Esophagus muscularis mucosa (tissue), 4 donors: ENCODE measurements around the gene VBP1. TPM values are rescaled to one million over a fixed set of nuclear protein-coding genes. Genes with fewer than 3 reads are reported as not detected.
A peak's percentile ranks its signal among the peaks of the same experiment; 100 is the strongest.

ENCODE experiments used
- DNase-seq: peaks from one replicate; pipeline ENCODE4 v3.0.0-alpha.2; 2017; ENCODE audit errors: extremely low spot score
- H3K27ac ChIP-seq, 4 donors: fragments of 200-600 bp; sonication (generic); replicated peaks in 1 of 4; 1 replicate in 3 of 4; 2 replicates in 1 of 4; pipeline ENCODE4 v1.5.1; 2016 to 2019; ENCODE audit warnings: mild to moderate bottlenecking in 1 of 4
- H3K27me3 ChIP-seq, 4 donors: fragments of 200-600 bp; sonication (generic); one replicate each; pipeline versions ENCODE4 v1.5.1 to v1.6.0; 2016 to 2019
- H3K36me3 ChIP-seq, 4 donors: fragments of 200-600 bp; sonication (generic); one replicate each; pipeline ENCODE4 v1.5.1; 2016 to 2019
- H3K4me1 ChIP-seq, 4 donors: fragments of 200-600 bp; sonication (generic); one replicate each; pipeline ENCODE4 v1.5.1; 2016 to 2019
- H3K4me3 ChIP-seq, 4 donors: fragments of 200-600 bp; sonication (generic); 1 replicate in 2 of 4; 2 replicates in 2 of 4; pipeline ENCODE4 v1.5.1; 2016 to 2019; ENCODE audit warnings: mild to moderate bottlenecking in 4 of 4, moderate library complexity in 1 of 4
- H3K9me3 ChIP-seq, 4 donors: fragments of 200-600 bp; sonication (generic); 1 replicate in 3 of 4; 2 replicates in 1 of 4; pipeline ENCODE4 v1.5.1; 2016 to 2019
- EP300 ChIP-seq: sonication (generic); formaldehyde crosslinking; IDR thresholded peaks from one replicate; pipeline ENCODE4 v1.6.1; 2017; ENCODE audit warnings: antibody characterized with exemption
- POLR2A ChIP-seq: fragments of 450-650 bp; IDR thresholded peaks from one replicate; pipeline ENCODE4 v1.6.1; 2017; ENCODE audit warnings: antibody characterized with exemption, moderate library complexity, mild to moderate bottlenecking, low read depth
- POLR2AphosphoS5 ChIP-seq, 2 donors: sonication (generic); formaldehyde crosslinking; IDR thresholded peaks; one replicate each; pipeline ENCODE4 v1.6.1; 2017; ENCODE audit warnings: antibody characterized with exemption in 2 of 2
- WGBS: methylation state at CpG from one replicate; pipeline ENCODE4 v1.1.5; 2018; 5-methylcytosine and 5-hydroxymethylcytosine counted together
- intact Hi-C: fragments of 100-400 bp; cut with DNase I; formaldehyde crosslinking; loops from one replicate; pipeline ENCODE4 v1.15.1; 2023
- total RNA-seq, 4 donors: library from RNA; depleted of rRNA; stranded (reverse); fragments of >200 nt; gene quantifications; one replicate each; pipeline versions ENCODE4 v1.1.0 to v1.2.1, GENCODE V29; 2016
- TF ChIP-seq, protein P1 (sequence below), 3 experiments: fragments of 200-600 bp in 2 of 3; fragments of 450-650 bp in 1 of 3; sonication (generic) in 2 of 3; IDR thresholded peaks; one replicate each; pipeline ENCODE4 v1.5.1; 2017 to 2019; ENCODE audit warnings: antibody characterized with exemption in 3 of 3, mild to moderate bottlenecking in 2 of 3, moderate library complexity in 1 of 3

The VBP1 gene, protein sequence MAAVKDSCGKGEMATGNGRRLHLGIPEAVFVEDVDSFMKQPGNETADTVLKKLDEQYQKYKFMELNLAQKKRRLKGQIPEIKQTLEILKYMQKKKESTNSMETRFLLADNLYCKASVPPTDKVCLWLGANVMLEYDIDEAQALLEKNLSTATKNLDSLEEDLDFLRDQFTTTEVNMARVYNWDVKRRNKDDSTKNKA
- total RNA-seq: 10 to 100 TPM; 26.5 to 41.5 (median 37.7) TPM

DNA sequence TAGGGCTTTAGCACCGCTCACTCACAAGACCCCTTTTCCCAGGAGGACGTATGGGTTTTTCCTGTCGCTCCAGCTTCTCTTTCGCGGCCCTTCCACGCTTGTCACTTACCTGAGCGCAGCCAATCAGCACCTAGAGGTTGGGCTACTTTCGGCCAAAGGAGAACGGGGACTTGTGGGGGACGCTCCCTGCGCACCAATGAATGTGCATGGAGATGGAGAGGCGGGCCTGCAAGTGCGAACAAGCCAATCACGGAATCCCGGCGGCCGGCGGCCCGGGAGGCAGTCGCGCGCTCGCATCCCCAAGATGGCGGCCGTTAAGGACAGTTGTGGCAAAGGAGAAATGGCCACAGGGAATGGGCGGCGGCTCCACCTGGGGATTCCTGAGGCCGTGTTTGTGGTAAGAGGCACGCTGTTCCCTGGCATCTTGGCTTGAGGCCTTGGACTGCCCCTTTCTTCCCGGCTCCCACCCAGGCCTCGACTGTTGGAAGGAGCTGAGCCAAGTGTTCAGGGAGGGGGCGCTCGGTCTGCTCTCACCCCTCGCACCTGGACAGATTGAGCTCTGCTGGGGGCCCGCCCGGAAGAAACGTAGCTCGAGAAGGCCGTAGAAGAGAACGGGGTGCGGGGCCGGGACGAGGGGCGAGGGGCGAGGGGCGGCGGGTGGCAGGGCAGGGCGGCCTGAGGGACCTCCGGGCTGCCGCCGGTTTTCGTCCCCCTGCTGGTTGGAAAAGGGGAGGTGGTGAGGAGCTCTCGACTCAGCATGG, at the start of gene VBP1:
Gene VBP1 (plus strand): TSS at position 282 of the 761 bp plus-strand sequence. CDS start 23 bp downstream, at position 305.
- Histone ChIP-seq H3K27me3 (no peaks in the 10 kb centered on the region), H3K4me3 (peak within 1 kb of the TSS; percentile 65 to 83 (median 76)), H3K36me3 (peaks cover 0 to 11% (median 0%) of the 10 kb centered on the region in 4 donors), H3K9me3 (no peaks in the 10 kb centered on the region), H3K4me1 (peaks cover 14 to 24% (median 21%) of the 10 kb centered on the region in 4 donors), H3K27ac (peak within 1 kb of the TSS; percentile 88 to 93 (median 91))
- peak; percentile 95 for DNase-seq
- intact Hi-C loops: loop anchor here (5.0 to 10.0 kb wide), 2 partner anchors 122 to 666 kb away; partner anchors contain the start of gene VAMP7
- WGBS: 43% methylated on average over 45 of the region's 53 CpGs
- TF ChIP-seq EP300 (no peak), POLR2A (no peak), POLR2AphosphoS5 (IDR thresholded peaks at IDR 0.05) (peak; percentile 61 to 65)
- TF ChIP-seq, protein P1, sequence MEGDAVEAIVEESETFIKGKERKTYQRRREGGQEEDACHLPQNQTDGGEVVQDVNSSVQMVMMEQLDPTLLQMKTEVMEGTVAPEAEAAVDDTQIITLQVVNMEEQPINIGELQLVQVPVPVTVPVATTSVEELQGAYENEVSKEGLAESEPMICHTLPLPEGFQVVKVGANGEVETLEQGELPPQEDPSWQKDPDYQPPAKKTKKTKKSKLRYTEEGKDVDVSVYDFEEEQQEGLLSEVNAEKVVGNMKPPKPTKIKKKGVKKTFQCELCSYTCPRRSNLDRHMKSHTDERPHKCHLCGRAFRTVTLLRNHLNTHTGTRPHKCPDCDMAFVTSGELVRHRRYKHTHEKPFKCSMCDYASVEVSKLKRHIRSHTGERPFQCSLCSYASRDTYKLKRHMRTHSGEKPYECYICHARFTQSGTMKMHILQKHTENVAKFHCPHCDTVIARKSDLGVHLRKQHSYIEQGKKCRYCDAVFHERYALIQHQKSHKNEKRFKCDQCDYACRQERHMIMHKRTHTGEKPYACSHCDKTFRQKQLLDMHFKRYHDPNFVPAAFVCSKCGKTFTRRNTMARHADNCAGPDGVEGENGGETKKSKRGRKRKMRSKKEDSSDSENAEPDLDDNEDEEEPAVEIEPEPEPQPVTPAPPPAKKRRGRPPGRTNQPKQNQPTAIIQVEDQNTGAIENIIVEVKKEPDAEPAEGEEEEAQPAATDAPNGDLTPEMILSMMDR (IDR thresholded peaks at IDR 0.05): peak in 2 of 3 experiments; percentile 35 to 58

DNA sequence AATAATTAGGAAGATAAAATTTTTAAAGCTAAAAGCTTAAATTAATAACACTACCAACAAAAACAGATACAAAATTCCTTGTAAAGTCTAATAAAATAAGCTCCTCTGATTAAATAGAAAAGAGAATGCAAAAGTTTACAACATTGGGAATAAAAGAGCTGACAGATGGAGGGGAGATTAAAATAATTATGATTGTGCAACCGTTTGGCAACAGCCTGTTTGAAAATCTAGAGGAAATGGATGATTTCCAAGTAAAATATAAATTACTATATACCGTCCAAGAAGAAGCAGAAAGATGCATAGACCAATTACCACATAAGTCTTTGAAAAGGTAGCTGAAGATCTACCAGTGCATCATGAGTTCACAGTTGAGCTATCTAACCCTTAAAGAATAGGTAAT, 46.4 kb upstream of the VBP1 start:
- intact Hi-C loops: no loop called here
- no peak for DNase-seq
- Histone ChIP-seq H3K4me3 (no peak overlapping the region), H3K27ac (no peak overlapping the region), H3K4me1 (no peaks in the 10 kb centered on the region), H3K9me3 (no peaks in the 10 kb centered on the region), H3K36me3 (no peaks in the 10 kb centered on the region), H3K27me3 (no peaks in the 10 kb centered on the region)
- no peak for TF ChIP-seq POLR2AphosphoS5 (IDR thresholded peaks at IDR 0.05)
- no peak for TF ChIP-seq EP300
- TF ChIP-seq, protein P1 (IDR thresholded peaks at IDR 0.05): no peak
- no peak for TF ChIP-seq POLR2A
- WGBS: 25% methylated on average over 2 of the region's 2 CpGs

DNA sequence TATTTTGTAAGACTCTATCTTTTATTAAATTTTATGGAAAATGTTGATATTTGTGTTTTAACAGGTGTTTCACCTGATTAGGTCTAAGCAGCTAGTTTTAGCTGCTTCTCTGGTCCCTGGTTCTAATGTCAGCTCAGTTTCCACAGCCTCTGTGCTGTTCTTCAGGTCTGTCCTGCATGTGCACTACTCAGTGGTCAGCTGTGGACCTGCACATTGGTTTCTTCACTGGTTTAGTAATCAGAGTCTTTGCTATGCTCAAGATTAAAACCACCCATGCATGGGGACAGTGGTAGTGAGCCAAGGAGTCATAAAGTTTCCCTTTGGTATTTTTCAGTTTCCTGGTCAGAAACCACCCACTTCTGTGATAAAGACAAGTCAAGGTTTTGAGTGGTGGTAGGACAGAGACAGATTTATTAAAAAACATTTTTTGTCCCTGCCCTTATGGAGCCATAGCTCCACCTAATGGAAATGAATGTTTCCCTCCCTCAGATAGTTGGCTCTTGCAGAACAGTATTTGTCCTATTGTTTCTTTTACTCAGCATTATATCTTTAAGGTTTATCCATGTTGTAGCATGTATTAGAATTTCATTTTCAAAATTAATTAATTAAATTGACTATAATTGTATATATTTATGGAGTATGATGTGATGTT, 36.8 kb upstream of the VBP1 start:
- Histone ChIP-seq H3K9me3 (no peaks in the 10 kb centered on the region), H3K27me3 (no peaks in the 10 kb centered on the region), H3K4me1 (no peaks in the 10 kb centered on the region), H3K36me3 (no peaks in the 10 kb centered on the region), H3K4me3 (no peak overlapping the region), H3K27ac (no peak overlapping the region)
- DNase-seq: no peak
- intact Hi-C loops: no loop called here
- no peak for TF ChIP-seq EP300
- TF ChIP-seq POLR2A: no peak

DNA sequence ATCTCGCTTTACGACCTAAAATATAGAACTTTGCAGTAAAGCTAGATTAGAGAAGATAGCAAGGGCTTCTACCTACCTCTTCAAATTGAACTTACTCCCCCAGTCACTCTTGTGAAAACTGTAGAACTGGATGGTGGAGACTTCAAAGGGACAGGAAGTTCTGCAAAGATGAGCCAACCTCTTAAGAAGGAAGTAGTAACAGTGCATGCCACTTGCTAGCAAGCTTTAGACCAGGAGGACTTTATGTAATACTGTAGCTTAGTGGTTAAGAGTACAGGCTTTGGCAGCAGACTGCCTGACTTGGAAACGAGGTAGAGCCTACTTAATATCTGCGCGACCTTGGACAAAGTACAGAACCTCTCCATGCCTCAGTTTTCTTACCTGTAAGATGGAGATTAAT, 27.5 kb upstream of the VBP1 start:
- Histone ChIP-seq H3K27ac (no peak overlapping the region), H3K27me3 (no peaks in the 10 kb centered on the region), H3K9me3 (no peaks in the 10 kb centered on the region), H3K4me3 (no peak overlapping the region), H3K36me3 (no peaks in the 10 kb centered on the region), H3K4me1 (no peaks in the 10 kb centered on the region)
- intact Hi-C loops: no loop called here
- 60% methylated on average over 5 of the region's 5 CpGs for WGBS
- DNase-seq: no peak
- no peak for TF ChIP-seq EP300
- TF ChIP-seq POLR2AphosphoS5 (IDR thresholded peaks at IDR 0.05): no peak
- no peak for TF ChIP-seq POLR2A
- TF ChIP-seq, protein P1 (IDR thresholded peaks at IDR 0.05): no peak

DNA sequence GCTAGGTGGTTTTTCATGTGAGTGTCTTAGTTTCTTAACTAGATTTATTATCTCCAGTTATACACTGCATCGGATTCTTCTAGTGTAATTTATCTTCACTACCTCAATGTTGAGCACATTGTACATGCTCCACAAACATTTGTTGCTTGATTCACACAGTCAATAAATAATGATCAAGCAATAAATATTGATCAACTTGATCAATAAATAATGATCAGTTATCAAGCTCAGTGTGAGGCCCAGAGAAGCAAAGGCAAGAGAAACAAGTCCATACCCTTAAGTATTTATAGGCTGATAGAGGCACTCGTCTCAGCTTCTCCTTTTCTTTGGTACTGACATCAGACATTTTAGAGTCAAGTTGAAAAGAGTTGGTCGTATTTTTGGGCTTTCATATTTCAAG, 5.1 kb upstream of the VBP1 start:
- H3K9me3 ChIP-seq: no peaks in the 10 kb centered on the region
- TF ChIP-seq EP300 (no peak), POLR2AphosphoS5 (IDR thresholded peaks at IDR 0.05) (no peak), POLR2A (no peak)
- TF ChIP-seq, protein P1 (IDR thresholded peaks at IDR 0.05): no peak
- WGBS: 53% methylated on average over 3 of the region's 3 CpGs
- intact Hi-C loops: loop anchor here (10.0 kb wide), 1 partner anchor 116 kb away; no protein-coding TSS in a partner anchor
- no peaks in the 10 kb centered on the region for H3K36me3 ChIP-seq
- DNase-seq: no peak
- H3K4me1 ChIP-seq: peaks cover 0 to 8% (median 2%) of the 10 kb centered on the region in 4 donors
- H3K4me3 ChIP-seq: no peak overlapping the region
- no peaks in the 10 kb centered on the region for H3K27me3 ChIP-seq
- H3K27ac ChIP-seq: no peak overlapping the region
